A549 (cell line): ENCODE data around the gene SH3BP5L.

Experiments used
- E2F6 ChIP-seq: IDR thresholded peaks from 2 replicates; pipeline ENCODE4 v1.6.1; 2012; ENCODE audit warnings: low read depth, borderline replicate concordance
- NR3C1 ChIP-seq: fragments of >200 bp; sonication (Bioruptor Twin); formaldehyde crosslinking; IDR thresholded peaks from 3 replicates; pipeline ENCODE4 v1.6.1; 2017
- ZSCAN20 ChIP-seq: fragments of 250-450 bp; sonication (Bioruptor Pico); IDR thresholded peaks from 2 replicates; pipeline ENCODE4 v1.8.0; 2022; ENCODE audit warnings: mild to moderate bottlenecking, moderate library complexity
- TF ChIP-seq, protein P1 (sequence below): fragments of >200 bp; sonication (Bioruptor Twin); formaldehyde crosslinking; IDR thresholded peaks from 3 replicates; pipeline ENCODE4 v1.5.1; 2016

DNA sequence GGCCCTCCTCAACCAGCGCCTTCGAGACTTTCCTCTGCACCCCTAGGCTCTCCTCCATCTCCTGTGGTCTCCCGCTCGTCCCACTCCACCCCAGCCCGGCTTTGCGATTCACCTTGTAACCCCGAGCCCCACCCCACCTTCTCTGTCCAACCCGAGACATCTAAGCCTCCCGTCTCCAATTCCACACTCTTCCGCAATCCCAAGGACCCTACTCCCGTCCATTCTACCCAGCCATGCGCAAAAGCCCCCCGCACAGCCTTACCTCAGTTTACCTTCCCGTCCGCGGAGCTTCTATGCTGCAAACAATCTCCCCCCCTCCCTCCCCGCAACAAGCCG is 174 bp downstream of the SH3BP5L start:
- TF ChIP-seq, protein P1, sequence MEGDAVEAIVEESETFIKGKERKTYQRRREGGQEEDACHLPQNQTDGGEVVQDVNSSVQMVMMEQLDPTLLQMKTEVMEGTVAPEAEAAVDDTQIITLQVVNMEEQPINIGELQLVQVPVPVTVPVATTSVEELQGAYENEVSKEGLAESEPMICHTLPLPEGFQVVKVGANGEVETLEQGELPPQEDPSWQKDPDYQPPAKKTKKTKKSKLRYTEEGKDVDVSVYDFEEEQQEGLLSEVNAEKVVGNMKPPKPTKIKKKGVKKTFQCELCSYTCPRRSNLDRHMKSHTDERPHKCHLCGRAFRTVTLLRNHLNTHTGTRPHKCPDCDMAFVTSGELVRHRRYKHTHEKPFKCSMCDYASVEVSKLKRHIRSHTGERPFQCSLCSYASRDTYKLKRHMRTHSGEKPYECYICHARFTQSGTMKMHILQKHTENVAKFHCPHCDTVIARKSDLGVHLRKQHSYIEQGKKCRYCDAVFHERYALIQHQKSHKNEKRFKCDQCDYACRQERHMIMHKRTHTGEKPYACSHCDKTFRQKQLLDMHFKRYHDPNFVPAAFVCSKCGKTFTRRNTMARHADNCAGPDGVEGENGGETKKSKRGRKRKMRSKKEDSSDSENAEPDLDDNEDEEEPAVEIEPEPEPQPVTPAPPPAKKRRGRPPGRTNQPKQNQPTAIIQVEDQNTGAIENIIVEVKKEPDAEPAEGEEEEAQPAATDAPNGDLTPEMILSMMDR, result no peak
- TF ChIP-seq E2F6 (no peak), ZSCAN20 (no peak), NR3C1 (no peak)
